ENCODE results near the gene NEAT1. TPM values are rescaled to one million over a fixed set of nuclear protein-coding genes. Genes with fewer than 3 reads are reported as not detected.

The NEAT1 gene
- total and polyA plus RNA-seq, 11 donors = 17.0 to 760 (median 507) TPM

DNA sequence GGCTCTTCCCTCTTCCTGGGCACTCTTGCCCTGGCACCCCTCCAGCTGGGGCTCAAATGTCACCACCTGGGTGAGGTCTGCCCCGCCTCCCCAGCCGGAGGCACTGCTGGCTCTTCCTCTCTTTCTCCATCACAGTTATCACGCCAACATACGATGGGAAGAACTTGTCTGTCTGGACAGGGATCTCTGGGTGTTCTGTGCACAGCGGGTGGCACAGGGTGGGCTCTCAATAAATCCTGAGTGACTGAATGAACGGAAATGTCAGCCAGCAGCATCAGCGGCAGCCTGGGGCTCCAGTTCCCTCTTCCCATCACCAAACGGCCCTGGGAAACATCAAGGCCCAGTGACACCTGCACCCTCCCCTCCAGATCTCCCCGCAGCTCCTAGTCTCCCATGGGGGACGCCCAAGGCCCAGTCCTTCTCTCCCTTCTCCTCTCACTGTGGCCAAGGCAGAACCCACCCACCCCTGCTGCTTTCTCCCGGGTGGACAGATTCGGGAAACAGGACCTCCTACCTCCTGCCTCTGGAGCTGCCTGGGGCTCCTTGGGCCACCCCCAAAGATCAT, 39.7 kb upstream of the NEAT1 start:
- Histone ChIP-seq H3K9me3 (no peaks in the 10 kb centered on the region), H3K27ac (peak overlapping the region; percentile 90 to 99 (median 96)), H3K4me3 (peak overlapping the region in 11 of 12 donors; percentile 12 to 59 (median 51)), H3K27me3 (no peaks in the 10 kb centered on the region), H3K36me3 (no peaks in the 10 kb centered on the region), H3K4me1 (peaks cover 12 to 73% (median 46%) of the 10 kb centered on the region in 12 donors)
- intact Hi-C loops (cut with DNase I) = loop anchor here in 7 of 10 donors (1.0 to 5.0 kb wide), 8 partner anchors 34 to 129 kb away; no protein-coding TSS in a partner anchor
- 11 to 20% (median 17%) methylated on average over 12 of the region's 12 CpGs for WGBS, 4 donors
- TF ChIP-seq POLR2A (IDR thresholded peaks at IDR 0.05) = no peak
- TF ChIP-seq, protein P1, sequence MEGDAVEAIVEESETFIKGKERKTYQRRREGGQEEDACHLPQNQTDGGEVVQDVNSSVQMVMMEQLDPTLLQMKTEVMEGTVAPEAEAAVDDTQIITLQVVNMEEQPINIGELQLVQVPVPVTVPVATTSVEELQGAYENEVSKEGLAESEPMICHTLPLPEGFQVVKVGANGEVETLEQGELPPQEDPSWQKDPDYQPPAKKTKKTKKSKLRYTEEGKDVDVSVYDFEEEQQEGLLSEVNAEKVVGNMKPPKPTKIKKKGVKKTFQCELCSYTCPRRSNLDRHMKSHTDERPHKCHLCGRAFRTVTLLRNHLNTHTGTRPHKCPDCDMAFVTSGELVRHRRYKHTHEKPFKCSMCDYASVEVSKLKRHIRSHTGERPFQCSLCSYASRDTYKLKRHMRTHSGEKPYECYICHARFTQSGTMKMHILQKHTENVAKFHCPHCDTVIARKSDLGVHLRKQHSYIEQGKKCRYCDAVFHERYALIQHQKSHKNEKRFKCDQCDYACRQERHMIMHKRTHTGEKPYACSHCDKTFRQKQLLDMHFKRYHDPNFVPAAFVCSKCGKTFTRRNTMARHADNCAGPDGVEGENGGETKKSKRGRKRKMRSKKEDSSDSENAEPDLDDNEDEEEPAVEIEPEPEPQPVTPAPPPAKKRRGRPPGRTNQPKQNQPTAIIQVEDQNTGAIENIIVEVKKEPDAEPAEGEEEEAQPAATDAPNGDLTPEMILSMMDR (IDR thresholded peaks at IDR 0.05) = no peak
- DNase-seq (no peak), ATAC-seq (no peak)

DNA sequence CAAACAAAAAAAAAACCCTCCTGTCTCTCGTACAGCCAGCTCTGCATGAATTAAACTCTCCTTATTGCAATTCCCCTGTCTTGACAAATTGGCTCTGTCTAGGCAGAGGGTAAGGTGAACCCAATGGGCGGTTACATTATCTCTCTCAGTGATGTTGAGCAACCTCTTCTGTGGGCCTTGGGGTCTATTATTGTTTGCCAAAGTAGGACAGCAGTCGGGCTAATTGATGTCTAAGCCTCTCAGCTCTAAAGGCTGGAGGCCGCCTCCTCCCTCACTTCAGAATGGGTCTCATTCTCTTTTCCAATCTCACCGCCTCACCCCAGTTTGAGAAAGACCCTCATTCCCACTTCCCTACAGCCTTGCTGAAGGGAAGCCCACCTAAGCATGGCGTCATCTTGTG, 38.8 kb upstream of the NEAT1 start:
- H3K27me3 ChIP-seq = no peaks in the 10 kb centered on the region
- H3K9me3 ChIP-seq = no peaks in the 10 kb centered on the region
- ATAC-seq (no peak), DNase-seq (no peak)
- peaks cover 14 to 76% (median 50%) of the 10 kb centered on the region in 12 donors for H3K4me1 ChIP-seq
- H3K36me3 ChIP-seq = peaks cover 0 to 6% (median 0%) of the 10 kb centered on the region in 9 donors
- WGBS, 4 donors = 90 to 93% (median 91%) methylated on average over 6 of the region's 6 CpGs
- peak overlapping the region in 11 of 12 donors; percentile 90 to 99 (median 96) for H3K27ac ChIP-seq
- intact Hi-C loops (cut with DNase I) = loop anchor here in 7 of 10 donors (2.0 to 5.0 kb wide), 6 partner anchors 33 to 129 kb away; no protein-coding TSS in a partner anchor
- TF ChIP-seq POLR2A (IDR thresholded peaks at IDR 0.05) = no peak
- TF ChIP-seq, protein P1 (IDR thresholded peaks at IDR 0.05) = no peak
- no peak overlapping the region for H3K4me3 ChIP-seq

DNA sequence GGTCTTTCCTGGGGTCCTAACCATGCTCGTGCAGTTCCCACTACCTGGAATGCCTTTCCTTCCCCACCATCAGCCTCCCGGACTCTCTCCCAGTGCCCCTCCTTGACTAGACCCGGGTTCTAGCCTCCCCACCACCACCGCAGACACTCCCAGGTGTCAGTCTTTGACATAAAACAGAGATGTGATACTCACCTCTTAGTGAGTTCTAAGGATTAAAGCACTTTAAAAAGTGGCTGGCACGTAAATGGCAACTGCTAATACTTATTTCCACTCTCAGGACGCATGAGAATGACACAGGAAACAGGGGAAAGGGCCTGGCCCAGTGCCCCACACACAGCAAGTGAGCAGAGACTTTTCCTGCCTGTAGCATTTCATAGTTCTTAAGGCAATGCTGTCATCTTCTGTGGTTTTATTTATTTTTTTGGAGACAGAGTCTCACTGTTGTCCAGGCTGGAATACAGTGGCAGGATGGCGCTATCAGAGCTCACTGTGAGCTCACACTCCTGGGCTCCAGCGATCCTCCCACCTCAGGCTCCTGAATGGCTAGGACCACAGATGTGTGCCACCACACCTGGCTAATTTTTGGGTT, 38.2 kb upstream of the NEAT1 start:
- TF ChIP-seq POLR2A (IDR thresholded peaks at IDR 0.05) = no peak
- TF ChIP-seq, protein P1 (IDR thresholded peaks at IDR 0.05) = no peak
- DNase-seq = peak in 1 of 5 donors; percentile 27
- peaks cover 14 to 80% (median 55%) of the 10 kb centered on the region in 12 donors for H3K4me1 ChIP-seq
- H3K4me3 ChIP-seq = no peak overlapping the region
- no peaks in the 10 kb centered on the region for H3K9me3 ChIP-seq
- intact Hi-C loops (cut with DNase I) = loop anchor here in 6 of 10 donors (5.0 kb wide), 4 partner anchors 33 to 128 kb away; no protein-coding TSS in a partner anchor
- ATAC-seq = no peak
- peak overlapping the region in 11 of 12 donors; percentile 90 to 99 (median 96) for H3K27ac ChIP-seq
- peaks cover 0 to 10% (median 0%) of the 10 kb centered on the region in 9 donors for H3K36me3 ChIP-seq
- WGBS, 4 donors = 49 to 57% (median 55%) methylated on average over 8 of the region's 8 CpGs
- H3K27me3 ChIP-seq = no peaks in the 10 kb centered on the region
